HepG2 (cell line): ENCODE measurements around the gene PDCD10. TPM values are rescaled to one million over a fixed set of nuclear protein-coding genes. Genes with fewer than 3 reads are reported as not detected.

Experiments
- BRF2 ChIP-seq: sonication (generic); formaldehyde crosslinking; IDR thresholded peaks from 2 replicates; pipeline ENCODE4 v1.8.1; 2022; ENCODE audit warnings: mild to moderate bottlenecking, missing genetic modification reagents
- CSRNP2 ChIP-seq: sonication (generic); formaldehyde crosslinking; conservative IDR thresholded peaks from 2 replicates; pipeline ENCODE4 v1.8.0; 2022; ENCODE audit warnings: low read depth, missing genetic modification reagents
- KDM2A ChIP-seq: sonication (generic); formaldehyde crosslinking; IDR thresholded peaks from 2 replicates; pipeline ENCODE4 v1.4.0; 2020; ENCODE audit warnings: low read depth, missing genetic modification reagents, borderline replicate concordance
- RNF219 ChIP-seq: sonication (generic); formaldehyde crosslinking; IDR thresholded peaks from 2 replicates; pipeline ENCODE4 v1.5.0; 2020; ENCODE audit warnings: mild to moderate bottlenecking, missing genetic modification reagents
- SNAI1 ChIP-seq: sonication (generic); formaldehyde crosslinking; IDR thresholded peaks from 2 replicates; pipeline ENCODE4 v1.5.0; 2020; ENCODE audit warnings: mild to moderate bottlenecking, missing genetic modification reagents, borderline replicate concordance
- TAF15 ChIP-seq: fragments of 200-400 bp; formaldehyde crosslinking; IDR thresholded peaks from one replicate; pipeline ENCODE4 v1.6.1; 2018; ENCODE audit warnings: mild to moderate bottlenecking, low read depth, low read length; ENCODE audit not compliant: poor library complexity, severe bottlenecking
- U2AF2 ChIP-seq: fragments of 200-400 bp; formaldehyde crosslinking; IDR thresholded peaks from 2 replicates; pipeline ENCODE4 v1.6.1; 2017; ENCODE audit warnings: low read depth, mild to moderate bottlenecking, low read length
- YY1 ChIP-seq: IDR thresholded peaks from 2 replicates; pipeline ENCODE4 v1.6.1; 2011; ENCODE audit warnings: low read length, low read depth, moderate library complexity, mild to moderate bottlenecking; ENCODE audit not compliant: insufficient read depth, insufficient replicate concordance
- ZFP1 ChIP-seq: IDR thresholded peaks from 2 replicates; pipeline ENCODE4 v1.6.1; 2016
- ZHX1 ChIP-seq: sonication (generic); formaldehyde crosslinking; IDR thresholded peaks from 2 replicates; pipeline ENCODE4 v1.8.1; 2022; ENCODE audit warnings: low read depth, mild to moderate bottlenecking, missing genetic modification reagents
- ZNF12 ChIP-seq: sonication (generic); formaldehyde crosslinking; IDR thresholded peaks from 2 replicates; pipeline ENCODE4 v1.5.0; 2020; ENCODE audit warnings: missing genetic modification reagents
- ZNF30 ChIP-seq: sonication (generic); formaldehyde crosslinking; IDR thresholded peaks from 2 replicates; pipeline ENCODE4 v1.5.0; 2020; ENCODE audit warnings: mild to moderate bottlenecking, missing genetic modification reagents
- ZNF589 ChIP-seq: sonication (generic); formaldehyde crosslinking; conservative IDR thresholded peaks from 2 replicates; pipeline ENCODE4 v1.8.0; 2022; ENCODE audit warnings: mild to moderate bottlenecking, moderate library complexity, missing genetic modification reagents
- ZNF607 ChIP-seq: sonication (generic); formaldehyde crosslinking; IDR thresholded peaks from 2 replicates; pipeline ENCODE4 v1.5.1; 2020; ENCODE audit warnings: missing genetic modification reagents, mild to moderate bottlenecking, borderline replicate concordance
- ZNF703 ChIP-seq: sonication (generic); formaldehyde crosslinking; IDR thresholded peaks from 2 replicates; pipeline ENCODE4 v1.5.1; 2020; ENCODE audit warnings: missing genetic modification reagents, mild to moderate bottlenecking, moderate library complexity, borderline replicate concordance
- polyA plus RNA-seq, 8 experiments: library from polyadenylated mRNA; depleted of rRNA in 3 of 8; stranded (reverse) in 7 of 8; unstranded in 1 of 8; fragments of >200 nt; fragmentation: Illumina TruSeq in 4 of 8; extraction: Trizol in 4 of 8; gene quantifications; 2 replicates each; pipeline versions ENCODE4 v1.2.1 to v1.2.3, GENCODE V29; 2011 to 2016; ENCODE audit warnings: low read depth in 4 of 8, missing spikeins in 1 of 8, mixed read lengths in 1 of 8; ENCODE audit not compliant: insufficient read depth in 1 of 8
- total RNA-seq, 5 experiments: library from RNA; depleted of rRNA; stranded (reverse); fragments of >200 nt; fragmentation: Illumina TruSeq; extraction: Trizol; gene quantifications; 2 replicates each; pipeline ENCODE4 v1.2.3, GENCODE V29; 2016; ENCODE audit warnings: low read depth in 1 of 5
- TF ChIP-seq, protein P1 (sequence below): sonication (generic); formaldehyde crosslinking; IDR thresholded peaks from 2 replicates; pipeline ENCODE4 v1.4.0; 2020; ENCODE audit warnings: mild to moderate bottlenecking, low read depth, missing genetic modification reagents
- TF ChIP-seq, protein P2 (sequence below): sonication (generic); formaldehyde crosslinking; IDR thresholded peaks from 2 replicates; pipeline ENCODE4 v1.8.0; 2022; ENCODE audit warnings: mild to moderate bottlenecking, missing genetic modification reagents

PDCD10 gene
- total and polyA plus RNA-seq, 2 of the 13 experiments (the other 11 are each of a cell fraction or from before 2014, with no cell fraction given), result 48.5 to 53.9 TPM

DNA sequence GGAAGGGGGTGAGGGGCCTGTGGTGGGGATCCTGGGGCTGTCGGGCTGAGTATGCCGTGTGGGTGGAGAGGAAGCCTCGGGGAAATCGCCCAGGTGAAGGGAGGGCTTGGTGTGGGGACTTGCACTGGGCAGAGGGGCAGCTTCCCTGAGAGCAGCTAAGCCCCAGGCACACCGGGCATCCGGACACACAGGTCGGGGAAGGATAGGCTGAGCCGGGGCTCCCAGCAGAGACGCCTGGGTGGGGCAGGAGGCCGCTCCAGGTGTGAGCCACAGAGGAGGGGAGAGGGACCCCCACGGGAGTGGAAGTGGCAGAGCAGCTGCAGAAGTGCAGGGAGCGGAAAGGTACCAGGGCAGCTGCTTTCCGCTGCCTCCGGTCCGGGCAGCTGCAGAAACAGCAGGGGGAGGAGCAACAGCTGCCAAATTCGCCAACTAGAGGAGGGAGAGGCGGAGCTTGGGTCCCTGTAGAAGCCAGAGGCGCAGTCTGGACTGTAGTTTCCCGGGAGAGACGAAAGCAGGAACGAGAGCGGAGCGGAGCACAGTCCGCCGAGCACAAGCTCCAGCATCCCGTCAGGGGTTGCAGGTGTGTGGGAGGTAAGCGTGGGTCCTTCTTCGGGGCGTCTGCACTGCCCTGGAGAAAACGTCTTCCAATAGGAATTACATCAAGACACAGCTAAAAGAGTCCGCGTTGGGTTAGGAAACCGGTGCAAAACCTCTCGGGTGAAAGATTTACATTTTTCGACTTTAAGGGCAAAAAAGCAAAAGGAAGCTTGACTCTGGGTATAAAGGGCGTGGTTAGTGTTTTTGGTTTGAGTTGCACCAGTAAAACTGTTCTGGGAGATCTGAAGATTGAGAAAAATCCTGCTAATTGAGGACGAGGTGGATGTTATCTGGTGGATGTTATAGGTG, 794 bp upstream of the PDCD10 start, which contains the start of gene SERPINI1 (continued):
- peak; percentile 72; the same call in 1 of the 2 replicates for TF ChIP-seq ZNF12 (CRISPR knock-in tag)
- no peak for TF ChIP-seq TAF15
- TF ChIP-seq ZNF589, result 0 out of 2 replicates have a peak, but pooled peaks have one; percentile 51
- no peak for TF ChIP-seq U2AF2
- TF ChIP-seq ZNF607 (CRISPR knock-in tag), result peak; percentile 63; the same call in 1 of the 2 replicates
- no peak for TF ChIP-seq KDM2A (CRISPR knock-in tag)
- no peak for TF ChIP-seq BRF2 (CRISPR knock-in tag)
- TF ChIP-seq CSRNP2 (CRISPR knock-in tag), result no peak
- no peak for TF ChIP-seq ZNF30
- no peak for TF ChIP-seq RNF219
- no peak; the same call in 1 of the 2 replicates for TF ChIP-seq ZNF703 (CRISPR knock-in tag)
- 0 out of 2 replicates have a peak, but pooled peaks have one; percentile 60 for TF ChIP-seq SNAI1 (CRISPR knock-in tag)
- TF ChIP-seq ZHX1, result no peak
- TF ChIP-seq YY1, result peak; percentile 11
- TF ChIP-seq, protein P1, sequence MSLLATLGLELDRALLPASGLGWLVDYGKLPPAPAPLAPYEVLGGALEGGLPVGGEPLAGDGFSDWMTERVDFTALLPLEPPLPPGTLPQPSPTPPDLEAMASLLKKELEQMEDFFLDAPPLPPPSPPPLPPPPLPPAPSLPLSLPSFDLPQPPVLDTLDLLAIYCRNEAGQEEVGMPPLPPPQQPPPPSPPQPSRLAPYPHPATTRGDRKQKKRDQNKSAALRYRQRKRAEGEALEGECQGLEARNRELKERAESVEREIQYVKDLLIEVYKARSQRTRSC, result no peak
- TF ChIP-seq, protein P2, sequence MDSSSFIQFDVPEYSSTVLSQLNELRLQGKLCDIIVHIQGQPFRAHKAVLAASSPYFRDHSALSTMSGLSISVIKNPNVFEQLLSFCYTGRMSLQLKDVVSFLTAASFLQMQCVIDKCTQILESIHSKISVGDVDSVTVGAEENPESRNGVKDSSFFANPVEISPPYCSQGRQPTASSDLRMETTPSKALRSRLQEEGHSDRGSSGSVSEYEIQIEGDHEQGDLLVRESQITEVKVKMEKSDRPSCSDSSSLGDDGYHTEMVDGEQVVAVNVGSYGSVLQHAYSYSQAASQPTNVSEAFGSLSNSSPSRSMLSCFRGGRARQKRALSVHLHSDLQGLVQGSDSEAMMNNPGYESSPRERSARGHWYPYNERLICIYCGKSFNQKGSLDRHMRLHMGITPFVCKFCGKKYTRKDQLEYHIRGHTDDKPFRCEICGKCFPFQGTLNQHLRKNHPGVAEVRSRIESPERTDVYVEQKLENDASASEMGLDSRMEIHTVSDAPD, result no peak
- TF ChIP-seq ZFP1 (CRISPR knock-in tag), result peak; percentile 45; the same call in 1 of the 2 replicates
